Body of pancreas (tissue), 4 donors: ENCODE measurements around the gene ABRACL.

Source experiments
- POLR2A ChIP-seq, 3 donors: fragments of 450-650 bp; IDR thresholded peaks; one replicate each; pipeline ENCODE4 v1.6.1; 2016; ENCODE audit warnings: antibody characterized with exemption in 3 of 3, mild to moderate bottlenecking in 2 of 3
- TF ChIP-seq, protein P1 (sequence below), 7 experiments: fragments of 450-650 bp in 4 of 7; fragments of 200-600 bp in 3 of 7; sonication (generic) in 3 of 7; IDR thresholded peaks; one replicate each; pipeline ENCODE4 v1.5.1; 2016 to 2019; ENCODE audit warnings: antibody characterized with exemption in 7 of 7

- TF ChIP-seq, protein P1, sequence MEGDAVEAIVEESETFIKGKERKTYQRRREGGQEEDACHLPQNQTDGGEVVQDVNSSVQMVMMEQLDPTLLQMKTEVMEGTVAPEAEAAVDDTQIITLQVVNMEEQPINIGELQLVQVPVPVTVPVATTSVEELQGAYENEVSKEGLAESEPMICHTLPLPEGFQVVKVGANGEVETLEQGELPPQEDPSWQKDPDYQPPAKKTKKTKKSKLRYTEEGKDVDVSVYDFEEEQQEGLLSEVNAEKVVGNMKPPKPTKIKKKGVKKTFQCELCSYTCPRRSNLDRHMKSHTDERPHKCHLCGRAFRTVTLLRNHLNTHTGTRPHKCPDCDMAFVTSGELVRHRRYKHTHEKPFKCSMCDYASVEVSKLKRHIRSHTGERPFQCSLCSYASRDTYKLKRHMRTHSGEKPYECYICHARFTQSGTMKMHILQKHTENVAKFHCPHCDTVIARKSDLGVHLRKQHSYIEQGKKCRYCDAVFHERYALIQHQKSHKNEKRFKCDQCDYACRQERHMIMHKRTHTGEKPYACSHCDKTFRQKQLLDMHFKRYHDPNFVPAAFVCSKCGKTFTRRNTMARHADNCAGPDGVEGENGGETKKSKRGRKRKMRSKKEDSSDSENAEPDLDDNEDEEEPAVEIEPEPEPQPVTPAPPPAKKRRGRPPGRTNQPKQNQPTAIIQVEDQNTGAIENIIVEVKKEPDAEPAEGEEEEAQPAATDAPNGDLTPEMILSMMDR (IDR thresholded peaks at IDR 0.05) = no peak
- no peak for TF ChIP-seq POLR2A (IDR thresholded peaks at IDR 0.05)
Measured at GRCh38 chr6:138987080-138987642, 41.4 kb upstream of the ABRACL start.
